ENCODE data around the gene DLG2.

Gene DLG2

GRCh38 chr11:84645988-84646694, 981.0 kb downstream of the DLG2 start:
- ChIA-PET CTCF (no interaction called here), POLR2A (no interaction called here)
- no peak for DNase-seq
- no peaks in the 10 kb centered on the region for H3K9me3 ChIP-seq (ENCODE audit: control extremely low read depth in 1 of 5, control insufficient read depth in 4 of 5, insufficient read depth in 2 of 5, low read depth in 1 of 5, low read length in 4 of 5)
- no peak overlapping the region for H3K27ac ChIP-seq (ENCODE audit: insufficient read depth in 1 of 2, low read depth in 1 of 2, low read length in 2 of 2, poor library complexity in 1 of 2, severe bottlenecking in 2 of 2)
- no peaks in the 10 kb centered on the region for H3K36me3 ChIP-seq (ENCODE audit: control insufficient read depth in 4 of 4, insufficient read depth in 4 of 4, low read length in 3 of 4)
- H3K4me1 ChIP-seq (ENCODE audit: control extremely low read depth in 1 of 4, control insufficient read depth in 4 of 4, insufficient read depth in 4 of 4, low read length in 3 of 4), result no peaks in the 10 kb centered on the region
- WGBS (ENCODE audit: insufficient coverage), result 95% methylated on average over 4 of the region's 5 CpGs
- H3K27me3 ChIP-seq (replicated peaks in 2 of 5; ENCODE audit: control insufficient read depth in 4 of 5, insufficient read depth in 5 of 5, low read length in 4 of 5), result no peaks in the 10 kb centered on the region
- no peak overlapping the region for H3K4me3 ChIP-seq (ENCODE audit: control insufficient read depth in 1 of 7, extremely low read depth in 1 of 7, insufficient read depth in 4 of 7, low read depth in 2 of 7, low read length in 6 of 7)

GRCh38 chr11:84642500-84642899, 984.6 kb downstream of the DLG2 start:
- CTCF ChIA-PET, result no interaction called here
- Histone ChIP-seq H3K4me1 (ENCODE audit: control extremely low read depth in 1 of 4, control insufficient read depth in 4 of 4, insufficient read depth in 4 of 4, low read length in 3 of 4) (no peaks in the 10 kb centered on the region), H3K36me3 (ENCODE audit: control insufficient read depth in 4 of 4, insufficient read depth in 4 of 4, low read length in 3 of 4) (no peaks in the 10 kb centered on the region), H3K9me3 (ENCODE audit: control extremely low read depth in 1 of 5, control insufficient read depth in 4 of 5, insufficient read depth in 2 of 5, low read depth in 1 of 5, low read length in 4 of 5) (no peaks in the 10 kb centered on the region), H3K27me3 (replicated peaks in 2 of 5; ENCODE audit: control insufficient read depth in 4 of 5, insufficient read depth in 5 of 5, low read length in 4 of 5) (no peaks in the 10 kb centered on the region), H3K4me3 (ENCODE audit: control insufficient read depth in 1 of 7, extremely low read depth in 1 of 7, insufficient read depth in 4 of 7, low read depth in 2 of 7, low read length in 6 of 7) (no peak overlapping the region), H3K27ac (ENCODE audit: insufficient read depth in 1 of 2, low read depth in 1 of 2, low read length in 2 of 2, poor library complexity in 1 of 2, severe bottlenecking in 2 of 2) (no peak overlapping the region)
- no peak for DNase-seq
- POLR2A ChIA-PET, result no interaction called here

- CTCF ChIA-PET, result no interaction called here
- no peak for DNase-seq
- no peaks in the 10 kb centered on the region for H3K9me3 ChIP-seq (ENCODE audit: control extremely low read depth in 1 of 5, control insufficient read depth in 4 of 5, insufficient read depth in 2 of 5, low read depth in 1 of 5, low read length in 4 of 5)
- WGBS (ENCODE audit: insufficient coverage), result 100% methylated on average over 1 of the region's 2 CpGs
- no peaks in the 10 kb centered on the region for H3K27me3 ChIP-seq (replicated peaks in 2 of 5; ENCODE audit: control insufficient read depth in 4 of 5, insufficient read depth in 5 of 5, low read length in 4 of 5)
- peaks cover 0 to 3% (median 1%) of the 10 kb centered on the region in 4 experiments for H3K4me1 ChIP-seq (ENCODE audit: control extremely low read depth in 1 of 4, control insufficient read depth in 4 of 4, insufficient read depth in 4 of 4, low read length in 3 of 4)
- H3K36me3 ChIP-seq (ENCODE audit: control insufficient read depth in 4 of 4, insufficient read depth in 4 of 4, low read length in 3 of 4), result no peaks in the 10 kb centered on the region
- POLR2A ChIA-PET, result no interaction called here
- H3K27ac ChIP-seq (ENCODE audit: insufficient read depth in 1 of 2, low read depth in 1 of 2, low read length in 2 of 2, poor library complexity in 1 of 2, severe bottlenecking in 2 of 2), result no peak overlapping the region
- H3K4me3 ChIP-seq (ENCODE audit: control insufficient read depth in 1 of 7, extremely low read depth in 1 of 7, insufficient read depth in 4 of 7, low read depth in 2 of 7, low read length in 6 of 7), result no peak overlapping the region
These were observed 992.8 kb downstream of the DLG2 start for GRCh38 chr11:84634309-84634708.

- H3K27ac ChIP-seq (ENCODE audit: insufficient read depth in 1 of 2, low read depth in 1 of 2, low read length in 2 of 2, poor library complexity in 1 of 2, severe bottlenecking in 2 of 2), result no peak overlapping the region
- DNase-seq, result no peak
- CTCF ChIA-PET, result no interaction called here
These were observed 998.1 kb downstream of the DLG2 start for GRCh38 chr11:84628871-84629620.

GRCh38 chr11:84626256-84626655, 1000.9 kb downstream of the DLG2 start:
- ChIA-PET POLR2A (no interaction called here), CTCF (no interaction called here)
- DNase-seq, result no peak

More at GRCh38 chr11:84628871-84629620, 998.1 kb downstream of the DLG2 start:
- Histone ChIP-seq H3K9me3 (ENCODE audit: control extremely low read depth in 1 of 5, control insufficient read depth in 4 of 5, insufficient read depth in 2 of 5, low read depth in 1 of 5, low read length in 4 of 5) (no peaks in the 10 kb centered on the region), H3K4me1 (ENCODE audit: control extremely low read depth in 1 of 4, control insufficient read depth in 4 of 4, insufficient read depth in 4 of 4, low read length in 3 of 4) (no peaks in the 10 kb centered on the region), H3K4me3 (ENCODE audit: control insufficient read depth in 1 of 7, extremely low read depth in 1 of 7, insufficient read depth in 4 of 7, low read depth in 2 of 7, low read length in 6 of 7) (no peak overlapping the region), H3K36me3 (ENCODE audit: control insufficient read depth in 4 of 4, insufficient read depth in 4 of 4, low read length in 3 of 4) (no peaks in the 10 kb centered on the region), H3K27me3 (replicated peaks in 2 of 5; ENCODE audit: control insufficient read depth in 4 of 5, insufficient read depth in 5 of 5, low read length in 4 of 5) (no peaks in the 10 kb centered on the region)
- POLR2A ChIA-PET, result no interaction called here
- WGBS (ENCODE audit: insufficient coverage), result 97% methylated on average over 3 of the region's 4 CpGs

GRCh38 chr11:84612645-84613044, 1014.5 kb downstream of the DLG2 start:
- Histone ChIP-seq H3K27ac (ENCODE audit: insufficient read depth in 1 of 2, low read depth in 1 of 2, low read length in 2 of 2, poor library complexity in 1 of 2, severe bottlenecking in 2 of 2) (no peak overlapping the region), H3K27me3 (replicated peaks in 2 of 5; ENCODE audit: control insufficient read depth in 4 of 5, insufficient read depth in 5 of 5, low read length in 4 of 5) (no peaks in the 10 kb centered on the region), H3K4me1 (ENCODE audit: control extremely low read depth in 1 of 4, control insufficient read depth in 4 of 4, insufficient read depth in 4 of 4, low read length in 3 of 4) (no peaks in the 10 kb centered on the region), H3K9me3 (ENCODE audit: control extremely low read depth in 1 of 5, control insufficient read depth in 4 of 5, insufficient read depth in 2 of 5, low read depth in 1 of 5, low read length in 4 of 5) (no peaks in the 10 kb centered on the region), H3K36me3 (ENCODE audit: control insufficient read depth in 4 of 4, insufficient read depth in 4 of 4, low read length in 3 of 4) (no peaks in the 10 kb centered on the region), H3K4me3 (ENCODE audit: control insufficient read depth in 1 of 7, extremely low read depth in 1 of 7, insufficient read depth in 4 of 7, low read depth in 2 of 7, low read length in 6 of 7) (no peak overlapping the region)
- ChIA-PET CTCF (interaction anchor here (1.6 kb wide), 1 partner anchor 10 kb away, joined by 5 read pairs; no protein-coding TSS in a partner anchor), POLR2A (no interaction called here)
- 100% methylated on average over 1 of the region's 2 CpGs for WGBS (ENCODE audit: insufficient coverage)
- DNase-seq, result no peak

More at GRCh38 chr11:84626256-84626655, 1000.9 kb downstream of the DLG2 start:
- no peak overlapping the region for H3K27ac ChIP-seq (ENCODE audit: insufficient read depth in 1 of 2, low read depth in 1 of 2, low read length in 2 of 2, poor library complexity in 1 of 2, severe bottlenecking in 2 of 2)
- no peaks in the 10 kb centered on the region for H3K36me3 ChIP-seq (ENCODE audit: control insufficient read depth in 4 of 4, insufficient read depth in 4 of 4, low read length in 3 of 4)
- H3K4me3 ChIP-seq (ENCODE audit: control insufficient read depth in 1 of 7, extremely low read depth in 1 of 7, insufficient read depth in 4 of 7, low read depth in 2 of 7, low read length in 6 of 7), result no peak overlapping the region
- no peaks in the 10 kb centered on the region for H3K27me3 ChIP-seq (replicated peaks in 2 of 5; ENCODE audit: control insufficient read depth in 4 of 5, insufficient read depth in 5 of 5, low read length in 4 of 5)
- no peaks in the 10 kb centered on the region for H3K9me3 ChIP-seq (ENCODE audit: control extremely low read depth in 1 of 5, control insufficient read depth in 4 of 5, insufficient read depth in 2 of 5, low read depth in 1 of 5, low read length in 4 of 5)
- no peaks in the 10 kb centered on the region for H3K4me1 ChIP-seq (ENCODE audit: control extremely low read depth in 1 of 4, control insufficient read depth in 4 of 4, insufficient read depth in 4 of 4, low read length in 3 of 4)

- WGBS (ENCODE audit: insufficient coverage), result 100% methylated on average over 2 of the region's 2 CpGs
- H3K4me3 ChIP-seq (ENCODE audit: control insufficient read depth in 1 of 7, extremely low read depth in 1 of 7, insufficient read depth in 4 of 7, low read depth in 2 of 7, low read length in 6 of 7), result no peak overlapping the region
- POLR2A ChIA-PET, result no interaction called here
- H3K27ac ChIP-seq (ENCODE audit: insufficient read depth in 1 of 2, low read depth in 1 of 2, low read length in 2 of 2, poor library complexity in 1 of 2, severe bottlenecking in 2 of 2), result no peak overlapping the region
- no peaks in the 10 kb centered on the region for H3K4me1 ChIP-seq (ENCODE audit: control extremely low read depth in 1 of 4, control insufficient read depth in 4 of 4, insufficient read depth in 4 of 4, low read length in 3 of 4)
- H3K9me3 ChIP-seq (ENCODE audit: control extremely low read depth in 1 of 5, control insufficient read depth in 4 of 5, insufficient read depth in 2 of 5, low read depth in 1 of 5, low read length in 4 of 5), result no peaks in the 10 kb centered on the region
- H3K36me3 ChIP-seq (ENCODE audit: control insufficient read depth in 4 of 4, insufficient read depth in 4 of 4, low read length in 3 of 4), result no peaks in the 10 kb centered on the region
- DNase-seq, result no peak
- H3K27me3 ChIP-seq (replicated peaks in 2 of 5; ENCODE audit: control insufficient read depth in 4 of 5, insufficient read depth in 5 of 5, low read length in 4 of 5), result no peaks in the 10 kb centered on the region
- CTCF ChIA-PET, result no interaction called here
These were observed 1018.3 kb downstream of the DLG2 start for GRCh38 chr11:84608837-84609196.

Data from common myeloid progenitor, CD34-positive (primary cell).